Neural progenitor cell (in vitro differentiated cells): Measurements from ENCODE around the gene TAC4. TPM values are rescaled to one million over a fixed set of nuclear protein-coding genes. Genes with fewer than 3 reads are reported as not detected.
"Not testable (repeated sequence)": the region's sequence is repeated elsewhere in the genome, so short reads cannot be mapped to it uniquely, and the experiment has no call there.

Source experiments
- DNase-seq: peaks from one replicate; pipeline ENCODE4 v3.0.0-alpha.2; 2016; ENCODE audit warnings: low spot score
- H2AFZ ChIP-seq: fragments of 200-600 bp; sonication (generic); replicated peaks from 2 replicates; pipeline ENCODE4 v1.6.1; 2016; ENCODE audit warnings: antibody characterized with exemption
- H3F3A ChIP-seq: fragments of 200-600 bp; sonication (generic); 2 replicates; pipeline ENCODE4 v1.6.1; 2016; ENCODE audit warnings: antibody characterized with exemption, low read depth
- H3K27ac ChIP-seq: fragments of 200-600 bp; sonication (generic); 2 replicates; pipeline ENCODE4 v1.5.1; 2016; ENCODE audit warnings: mild to moderate bottlenecking
- H3K27me3 ChIP-seq: fragments of 200-600 bp; sonication (generic); 2 replicates; pipeline ENCODE4 v1.6.1; 2016; ENCODE audit warnings: mild to moderate bottlenecking, moderate library complexity
- H3K36me3 ChIP-seq: fragments of 200-600 bp; sonication (generic); 2 replicates; pipeline ENCODE4 v1.5.1; 2016
- H3K4me1 ChIP-seq: fragments of 200-600 bp; sonication (generic); 2 replicates; pipeline ENCODE4 v1.6.1; 2016; ENCODE audit warnings: mixed run types
- H3K4me2 ChIP-seq: fragments of 200-600 bp; sonication (generic); 2 replicates; pipeline ENCODE4 v1.6.1; 2016
- H3K4me3 ChIP-seq: fragments of 200-600 bp; sonication (generic); 2 replicates; pipeline ENCODE4 v1.5.1; 2016
- H3K79me2 ChIP-seq: fragments of 200-600 bp; sonication (generic); 2 replicates; pipeline ENCODE4 v1.6.1; 2016; ENCODE audit warnings: low read depth
- H3K9ac ChIP-seq: fragments of 200-600 bp; sonication (generic); 2 replicates; pipeline ENCODE4 v1.6.1; 2016
- H3K9me3 ChIP-seq: fragments of 200-600 bp; sonication (generic); 2 replicates; pipeline ENCODE4 v1.5.1; 2016; ENCODE audit warnings: low read depth
- H4K20me1 ChIP-seq: fragments of 200-600 bp; sonication (generic); 2 replicates; pipeline ENCODE4 v1.6.1; 2016; ENCODE audit warnings: low read depth
- H3K27ac Mint-ChIP-seq: 3 replicates; pipeline ENCODE4 v1.8.0; 2021; ENCODE audit warnings: mixed read lengths
- H3K27me3 Mint-ChIP-seq: 2 replicates; pipeline ENCODE4 v1.8.0; 2022; ENCODE audit warnings: low read depth, mild to moderate bottlenecking, inconsistent platforms, moderate library complexity, mixed read lengths; ENCODE audit not compliant: insufficient read depth
- H3K36me3 Mint-ChIP-seq: 3 replicates; pipeline ENCODE4 v1.8.0; 2021; ENCODE audit warnings: mixed read lengths
- H3K4me1 Mint-ChIP-seq: 3 replicates; pipeline ENCODE4 v1.8.0; 2021; ENCODE audit warnings: mixed read lengths
- H3K4me3 Mint-ChIP-seq: 3 replicates; pipeline ENCODE4 v1.8.0; 2021; ENCODE audit warnings: mild to moderate bottlenecking, moderate library complexity, mixed read lengths
- H3K9me3 Mint-ChIP-seq: 3 replicates; pipeline ENCODE4 v1.8.0; 2020; ENCODE audit warnings: mixed read lengths
- EZH2 ChIP-seq: fragments of 200-600 bp; sonication (generic); IDR thresholded peaks from 2 replicates; pipeline ENCODE4 v1.6.1; 2017; ENCODE audit warnings: antibody characterized with exemption, mild to moderate bottlenecking, moderate library complexity
- EZH2phosphoT487 ChIP-seq: fragments of 200-600 bp; sonication (generic); IDR thresholded peaks from 2 replicates; pipeline ENCODE4 v1.6.1; 2017; ENCODE audit warnings: antibody characterized with exemption
- total RNA-seq: library from RNA; depleted of rRNA; stranded (reverse); fragments of >200 nt; gene quantifications from 2 replicates; pipeline ENCODE4 v1.2.3, GENCODE V29; 2015; ENCODE audit warnings: low replicate concordance
- TF ChIP-seq, protein P1 (sequence below): fragments of 200-600 bp; sonication (generic); IDR thresholded peaks from 2 replicates; pipeline ENCODE4 v1.5.1; 2017; ENCODE audit warnings: antibody characterized with exemption, mild to moderate bottlenecking

TAC4 gene
- total RNA-seq, 1 donor from 2014 or later, result not detected

DNA sequence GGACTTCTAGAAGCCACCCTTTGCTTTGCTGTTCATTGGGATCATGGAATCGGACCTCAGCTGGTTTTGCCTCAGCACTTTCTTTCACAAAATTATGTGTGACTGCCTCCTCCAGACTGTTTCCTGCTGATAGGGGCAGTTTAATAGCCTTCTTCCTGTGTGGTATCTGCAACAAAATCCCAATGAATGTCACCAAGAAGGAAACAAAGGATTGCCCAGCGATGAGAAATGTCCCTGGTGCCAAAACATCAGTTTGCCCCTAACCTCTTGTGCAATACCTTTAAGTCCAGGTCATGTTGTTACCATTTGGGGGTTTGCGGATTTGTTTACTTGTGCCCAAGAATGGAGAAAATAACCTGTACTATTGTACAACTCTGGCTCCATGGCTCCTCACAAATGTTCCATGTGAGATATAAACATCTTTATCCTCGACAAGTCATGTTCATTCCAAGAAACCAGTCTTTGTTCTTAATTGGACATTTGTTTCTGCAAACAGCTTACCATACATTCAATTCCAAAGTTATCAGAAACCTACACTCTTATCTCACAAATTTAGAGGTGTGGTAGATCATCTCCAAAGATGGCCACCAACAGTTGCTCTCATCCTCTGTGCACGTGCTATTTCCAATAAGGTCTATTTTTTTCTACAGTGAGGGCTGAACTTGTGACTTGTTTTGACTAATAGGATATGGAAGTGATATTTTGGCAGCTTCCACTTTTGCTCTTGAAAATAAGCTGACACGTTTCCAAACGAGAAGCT, 14.8 kb downstream of the TAC4 start:
- Histone ChIP-seq H3K27me3 (no peaks in the 10 kb centered on the region), H3K9ac (no peak overlapping the region), H4K20me1 (peaks cover 2% of the 10 kb centered on the region), H2AFZ (no peak overlapping the region), H3K4me2 (no peak overlapping the region), H3K36me3 (no peaks in the 10 kb centered on the region), H3K9me3 (no peaks in the 10 kb centered on the region), H3K4me1 (no peaks in the 10 kb centered on the region), H3K27ac (no peak overlapping the region), H3F3A (peaks cover 5% of the 10 kb centered on the region), H3K4me3 (no peak overlapping the region), H3K79me2 (no peaks in the 10 kb centered on the region)
- H3K27me3 Mint-ChIP-seq, result peaks cover 4% of the 10 kb centered on the region
- H3K27ac Mint-ChIP-seq, result no peak overlapping the region
- no peaks in the 10 kb centered on the region for H3K4me1 Mint-ChIP-seq
- H3K9me3 Mint-ChIP-seq, result no peaks in the 10 kb centered on the region
- peaks cover 28% of the 10 kb centered on the region for H3K36me3 Mint-ChIP-seq
- no peak overlapping the region for H3K4me3 Mint-ChIP-seq
- TF ChIP-seq, protein P1, sequence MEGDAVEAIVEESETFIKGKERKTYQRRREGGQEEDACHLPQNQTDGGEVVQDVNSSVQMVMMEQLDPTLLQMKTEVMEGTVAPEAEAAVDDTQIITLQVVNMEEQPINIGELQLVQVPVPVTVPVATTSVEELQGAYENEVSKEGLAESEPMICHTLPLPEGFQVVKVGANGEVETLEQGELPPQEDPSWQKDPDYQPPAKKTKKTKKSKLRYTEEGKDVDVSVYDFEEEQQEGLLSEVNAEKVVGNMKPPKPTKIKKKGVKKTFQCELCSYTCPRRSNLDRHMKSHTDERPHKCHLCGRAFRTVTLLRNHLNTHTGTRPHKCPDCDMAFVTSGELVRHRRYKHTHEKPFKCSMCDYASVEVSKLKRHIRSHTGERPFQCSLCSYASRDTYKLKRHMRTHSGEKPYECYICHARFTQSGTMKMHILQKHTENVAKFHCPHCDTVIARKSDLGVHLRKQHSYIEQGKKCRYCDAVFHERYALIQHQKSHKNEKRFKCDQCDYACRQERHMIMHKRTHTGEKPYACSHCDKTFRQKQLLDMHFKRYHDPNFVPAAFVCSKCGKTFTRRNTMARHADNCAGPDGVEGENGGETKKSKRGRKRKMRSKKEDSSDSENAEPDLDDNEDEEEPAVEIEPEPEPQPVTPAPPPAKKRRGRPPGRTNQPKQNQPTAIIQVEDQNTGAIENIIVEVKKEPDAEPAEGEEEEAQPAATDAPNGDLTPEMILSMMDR, result no peak
- TF ChIP-seq EZH2phosphoT487, result no peak
- no peak for TF ChIP-seq EZH2
- DNase-seq, result no peak

- Mint-ChIP-seq H3K36me3 (peaks cover 37% of the 10 kb centered on the region), H3K9me3 (no peaks in the 10 kb centered on the region), H3K4me3 (no peak overlapping the region), H3K4me1 (no peaks in the 10 kb centered on the region), H3K27ac (no peak overlapping the region), H3K27me3 (no peaks in the 10 kb centered on the region)
- no peak overlapping the region for H3K4me2 ChIP-seq
- H3K27me3 ChIP-seq, result no peaks in the 10 kb centered on the region
- H3K36me3 ChIP-seq, result no peaks in the 10 kb centered on the region
- H3K4me1 ChIP-seq, result no peaks in the 10 kb centered on the region
- H3K9me3 ChIP-seq, result no peaks in the 10 kb centered on the region
- TF ChIP-seq, protein P1, result no peak
- TF ChIP-seq EZH2 (no peak), EZH2phosphoT487 (no peak)
- H4K20me1 ChIP-seq, result no peaks in the 10 kb centered on the region
- no peaks in the 10 kb centered on the region for H3K79me2 ChIP-seq
- no peak overlapping the region for H3K27ac ChIP-seq
- H3F3A ChIP-seq, result no peaks in the 10 kb centered on the region
- DNase-seq, result no peak
- H3K9ac ChIP-seq, result no peak overlapping the region
- no peak overlapping the region for H2AFZ ChIP-seq
- no peak overlapping the region for H3K4me3 ChIP-seq
Measured at GRCh38 chr17:49830605-49831004, 17.3 kb downstream of the TAC4 start.

DNA sequence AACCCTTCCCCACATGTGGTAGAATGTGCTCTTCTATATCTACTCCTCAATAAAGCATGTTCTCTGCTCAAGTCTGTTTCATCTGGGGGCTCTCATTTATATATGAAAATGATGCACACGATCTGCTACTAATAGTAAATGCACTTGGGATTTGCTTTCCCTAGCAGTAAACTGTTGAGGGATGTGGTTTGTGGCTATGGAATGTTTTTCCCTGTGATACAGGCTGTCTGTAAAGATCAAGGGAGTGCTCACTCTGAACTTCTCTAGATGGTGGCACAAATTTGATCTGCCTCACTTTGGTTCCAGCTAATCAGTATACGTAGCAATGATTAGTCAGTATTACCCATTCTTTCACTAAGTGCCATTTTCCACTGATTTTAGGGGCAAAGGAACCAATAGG, 18.8 kb downstream of the TAC4 start:
- DNase-seq, result no peak
- Histone ChIP-seq H3K27ac (no peak overlapping the region), H2AFZ (no peak overlapping the region), H3K9me3 (no peaks in the 10 kb centered on the region), H3K4me3 (no peak overlapping the region), H3F3A (no peaks in the 10 kb centered on the region), H3K79me2 (no peaks in the 10 kb centered on the region), H4K20me1 (no peaks in the 10 kb centered on the region), H3K27me3 (no peaks in the 10 kb centered on the region), H3K36me3 (no peaks in the 10 kb centered on the region), H3K4me2 (no peak overlapping the region), H3K4me1 (peaks cover 3% of the 10 kb centered on the region), H3K9ac (no peak overlapping the region)
- peaks cover 36% of the 10 kb centered on the region for H3K36me3 Mint-ChIP-seq
- no peaks in the 10 kb centered on the region for H3K9me3 Mint-ChIP-seq
- H3K27ac Mint-ChIP-seq, result no peak overlapping the region
- H3K4me1 Mint-ChIP-seq, result no peaks in the 10 kb centered on the region
- H3K4me3 Mint-ChIP-seq, result no peak overlapping the region
- peaks cover 3% of the 10 kb centered on the region for H3K27me3 Mint-ChIP-seq
- TF ChIP-seq EZH2, result no peak
- TF ChIP-seq, protein P1, result no peak
- TF ChIP-seq EZH2phosphoT487, result no peak

GRCh38 chr17:49828325-49828724, 19.5 kb downstream of the TAC4 start:
- not testable (repeated sequence) for H3K4me2 ChIP-seq, H3K79me2 ChIP-seq, H3K4me1 Mint-ChIP-seq, H3K27me3 ChIP-seq, H3K36me3 ChIP-seq, H3K27me3 Mint-ChIP-seq, H3K9me3 ChIP-seq, H3K9me3 Mint-ChIP-seq, H3K4me3 ChIP-seq, H3K27ac ChIP-seq, H3K4me3 Mint-ChIP-seq, H3F3A ChIP-seq, H3K4me1 ChIP-seq, H2AFZ ChIP-seq, H3K27ac Mint-ChIP-seq, DNase-seq, H4K20me1 ChIP-seq, H3K9ac ChIP-seq
- H3K36me3 Mint-ChIP-seq, result peaks cover 34% of the 10 kb centered on the region
